Fibroblast of lung (primary cell): ENCODE results near the gene HIVEP3. TPM values are rescaled to one million over a fixed set of nuclear protein-coding genes. Genes with fewer than 3 reads are reported as not detected.

ENCODE experiments used
- DNase-seq, 2 donors: peaks; one replicate each; pipeline versions ENCODE4 v3.0.0 to v3.0.0-alpha.2; 2010; ENCODE audit warnings: low read depth in 2 of 2
- H2AFZ ChIP-seq: 2 replicates; pipeline ENCODE4 v1.5.1; 2012; ENCODE audit warnings: low read length, control low read depth, inconsistent platforms
- H3K27ac ChIP-seq: 2 replicates; pipeline ENCODE4 v1.5.1; 2011; ENCODE audit warnings: low read length, control low read depth; ENCODE audit not compliant: insufficient read depth
- H3K27me3 ChIP-seq: 2 replicates; pipeline ENCODE4 v1.5.1; 2011; ENCODE audit warnings: mild to moderate bottlenecking, low read length; ENCODE audit not compliant: control insufficient read depth, insufficient read depth
- H3K36me3 ChIP-seq: 2 replicates; pipeline ENCODE4 v1.5.1; 2011; ENCODE audit warnings: low read length; ENCODE audit not compliant: control insufficient read depth, insufficient read depth
- H3K4me1 ChIP-seq: 2 replicates; pipeline ENCODE4 v1.5.1; 2011; ENCODE audit warnings: low read length; ENCODE audit not compliant: control insufficient read depth, insufficient read depth; ENCODE audit errors: extremely low read depth
- H3K4me2 ChIP-seq: 2 replicates; pipeline ENCODE4 v1.5.1; 2011; ENCODE audit warnings: low read length, control low read depth; ENCODE audit not compliant: insufficient read depth; ENCODE audit errors: extremely low read depth
- H3K4me3 ChIP-seq, 4 experiments: fragments of 200-600 bp in 1 of 4; sonication (generic) in 1 of 4; replicated peaks in 1 of 4; 2 replicates each; pipeline ENCODE4 v1.5.1; 2011 to 2016; ENCODE audit warnings: low read length in 4 of 4, low read depth in 3 of 4, mild to moderate bottlenecking in 3 of 4, control low read depth in 2 of 4, inconsistent platforms in 1 of 4, mixed read lengths in 1 of 4; ENCODE audit not compliant: insufficient read depth in 1 of 4; ENCODE audit errors: control extremely low read depth in 1 of 4
- H3K79me2 ChIP-seq: 2 replicates; pipeline ENCODE4 v1.5.1; 2012; ENCODE audit warnings: mild to moderate bottlenecking, low read length, inconsistent platforms; ENCODE audit not compliant: control insufficient read depth, insufficient read depth
- H3K9ac ChIP-seq: 2 replicates; pipeline ENCODE4 v1.5.1; 2011; ENCODE audit warnings: mild to moderate bottlenecking, low read length, control low read depth; ENCODE audit not compliant: insufficient read depth
- H3K9me3 ChIP-seq: 2 replicates; pipeline ENCODE4 v1.5.1; 2012; ENCODE audit warnings: low read depth, low read length; ENCODE audit not compliant: control insufficient read depth, insufficient read depth
- H4K20me1 ChIP-seq: 2 replicates; pipeline ENCODE4 v1.5.1; 2011; ENCODE audit warnings: low read length; ENCODE audit not compliant: control insufficient read depth, insufficient read depth; ENCODE audit errors: extremely low read depth
- CTCF ChIP-seq, 2 donors: IDR thresholded peaks in 1 of 2; conservative IDR thresholded peaks in 1 of 2; 1 replicate in 1 of 2; 2 replicates in 1 of 2; pipeline ENCODE4 v1.5.1; 2011 to 2012; ENCODE audit warnings: low read length in 2 of 2, control low read depth in 1 of 2, inconsistent platforms in 1 of 2, low read depth in 1 of 2, mild to moderate bottlenecking in 1 of 2
- EZH2 ChIP-seq: IDR thresholded peaks from 2 replicates; pipeline ENCODE4 v1.5.1; 2012; ENCODE audit warnings: low read length, control low read depth, mild to moderate bottlenecking; ENCODE audit errors: missing control alignments
- polyA plus RNA-seq, 2 donors: library from polyadenylated mRNA; depleted of rRNA in 1 of 2; stranded (reverse) in 1 of 2; unstranded in 1 of 2; fragments of >200 nt; gene quantifications; 2 replicates each; pipeline ENCODE4 v1.2.1, GENCODE V29; 2011 to 2012; ENCODE audit warnings: missing spikeins in 1 of 2
- total RNA-seq: library from RNA; depleted of rRNA; stranded (reverse); fragments of >200 nt; gene quantifications from 2 replicates; pipeline ENCODE4 v1.2.1, GENCODE V29; 2014

The HIVEP3 gene
- total and polyA plus RNA-seq, 2 donors (not counting 1 experiment from before 2014, with no cell fraction given), result 0.83 to 3.2 TPM

- H3K9me3 ChIP-seq, result no peaks in the 10 kb centered on the region
- no peaks in the 10 kb centered on the region for H3K27me3 ChIP-seq
- H3K4me2 ChIP-seq, result no peak overlapping the region
- TF ChIP-seq EZH2, result no peak
- no peak for TF ChIP-seq CTCF (conservative IDR thresholded peaks at IDR 0.05 in 1 of 2, IDR thresholded peaks at IDR 0.05 in 1 of 2; ENCODE audit: low read depth in 1 of 2, low read length in 2 of 2)
- H3K4me1 ChIP-seq, result no peaks in the 10 kb centered on the region
- no peak overlapping the region for H2AFZ ChIP-seq
- H3K27ac ChIP-seq, result no peak overlapping the region
- H3K4me3 ChIP-seq, result no peak overlapping the region
- H3K9ac ChIP-seq, result no peak overlapping the region
- no peaks in the 10 kb centered on the region for H3K79me2 ChIP-seq
- H4K20me1 ChIP-seq, result no peaks in the 10 kb centered on the region
- no peak for DNase-seq
- no peaks in the 10 kb centered on the region for H3K36me3 ChIP-seq
Measured at GRCh38 chr1:41598325-41598724, 320.4 kb downstream of the HIVEP3 start.

- TF ChIP-seq CTCF (conservative IDR thresholded peaks at IDR 0.05 in 1 of 2, IDR thresholded peaks at IDR 0.05 in 1 of 2; ENCODE audit: low read depth in 1 of 2, low read length in 2 of 2), result no peak
- no peak for TF ChIP-seq EZH2
- Histone ChIP-seq H3K4me1 (no peaks in the 10 kb centered on the region), H3K4me2 (no peak overlapping the region)
Measured at GRCh38 chr1:41592451-41593125, 326.1 kb downstream of the HIVEP3 start.

GRCh38 chr1:41591891-41592290, 326.8 kb downstream of the HIVEP3 start:
- TF ChIP-seq CTCF (conservative IDR thresholded peaks at IDR 0.05 in 1 of 2, IDR thresholded peaks at IDR 0.05 in 1 of 2; ENCODE audit: low read depth in 1 of 2, low read length in 2 of 2) (no peak), EZH2 (no peak)

More at GRCh38 chr1:41592451-41593125, 326.1 kb downstream of the HIVEP3 start:
- H3K4me3 ChIP-seq, result no peak overlapping the region
- no peak overlapping the region for H3K27ac ChIP-seq
- H2AFZ ChIP-seq, result no peak overlapping the region
- DNase-seq, result no peak
- H3K9me3 ChIP-seq, result no peaks in the 10 kb centered on the region
- H3K79me2 ChIP-seq, result no peaks in the 10 kb centered on the region
- no peak overlapping the region for H3K9ac ChIP-seq
- H4K20me1 ChIP-seq, result no peaks in the 10 kb centered on the region
- H3K27me3 ChIP-seq, result no peaks in the 10 kb centered on the region
- no peaks in the 10 kb centered on the region for H3K36me3 ChIP-seq

More at GRCh38 chr1:41591891-41592290, 326.8 kb downstream of the HIVEP3 start:
- H3K4me3 ChIP-seq, result no peak overlapping the region
- DNase-seq, result no peak
- no peaks in the 10 kb centered on the region for H3K9me3 ChIP-seq
- no peaks in the 10 kb centered on the region for H3K36me3 ChIP-seq
- no peaks in the 10 kb centered on the region for H3K27me3 ChIP-seq
- H3K4me2 ChIP-seq, result no peak overlapping the region
- H3K4me1 ChIP-seq, result no peaks in the 10 kb centered on the region
- no peaks in the 10 kb centered on the region for H4K20me1 ChIP-seq
- H3K79me2 ChIP-seq, result no peaks in the 10 kb centered on the region
- no peak overlapping the region for H3K9ac ChIP-seq
- H2AFZ ChIP-seq, result no peak overlapping the region
- no peak overlapping the region for H3K27ac ChIP-seq
